Osteoblast (primary cell): Measurements from ENCODE around the gene ZC3H12A. TPM values are rescaled to one million over a fixed set of nuclear protein-coding genes. Genes with fewer than 3 reads are reported as not detected.
A peak's percentile ranks its signal among the peaks of the same experiment; 100 is the strongest.

ENCODE experiments used
- DNase-seq: peaks from one replicate; pipeline ENCODE4 v3.0.0; 2011; ENCODE audit warnings: low spot score, mixed read lengths; ENCODE audit not compliant: insufficient read length; ENCODE audit errors: missing footprints
- H2AFZ ChIP-seq: 2 replicates; pipeline ENCODE4 v1.6.0; 2011; ENCODE audit warnings: mild to moderate bottlenecking, low read length
- H3K27ac ChIP-seq: 2 replicates; pipeline ENCODE4 v1.5.1; 2011; ENCODE audit warnings: mild to moderate bottlenecking, low read depth, low read length, moderate library complexity
- H3K27me3 ChIP-seq: 2 replicates; pipeline ENCODE4 v1.6.0; 2012; ENCODE audit warnings: mild to moderate bottlenecking, control low read depth, inconsistent platforms, low read length, moderate library complexity; ENCODE audit not compliant: insufficient read depth
- H3K36me3 ChIP-seq: 2 replicates; pipeline ENCODE4 v1.5.1; 2011; ENCODE audit warnings: mild to moderate bottlenecking, low read length, control low read depth, moderate library complexity; ENCODE audit not compliant: insufficient read depth
- H3K4me1 ChIP-seq: 2 replicates; pipeline ENCODE4 v1.5.1; 2011; ENCODE audit warnings: mild to moderate bottlenecking, low read length, control low read depth, moderate library complexity; ENCODE audit not compliant: insufficient read depth
- H3K4me2 ChIP-seq: 2 replicates; pipeline ENCODE4 v1.6.0; 2011; ENCODE audit warnings: mild to moderate bottlenecking, low read length; ENCODE audit not compliant: insufficient read depth
- H3K4me3 ChIP-seq: fragments of 200-600 bp; sonication (generic); 3 replicates; pipeline ENCODE4 v1.5.1; 2012; ENCODE audit warnings: mild to moderate bottlenecking, low read length, inconsistent platforms; ENCODE audit not compliant: insufficient read depth
- H3K79me2 ChIP-seq: 2 replicates; pipeline ENCODE4 v1.6.0; 2012; ENCODE audit warnings: mild to moderate bottlenecking, low read length, control low read depth, inconsistent platforms; ENCODE audit not compliant: insufficient read depth
- H3K9me3 ChIP-seq: 2 replicates; pipeline ENCODE4 v1.5.1; 2011; ENCODE audit warnings: low read depth, low read length, control low read depth
- H4K20me1 ChIP-seq: 2 replicates; pipeline ENCODE4 v1.6.0; 2012; ENCODE audit warnings: mild to moderate bottlenecking, low read length, control low read depth; ENCODE audit not compliant: insufficient read depth
- total RNA-seq: library from RNA; depleted of rRNA; stranded (reverse); fragments of >200 nt; gene quantifications from 2 replicates; pipeline ENCODE4 v1.2.3, GENCODE V29; 2012
- TF ChIP-seq, protein P1 (sequence below): IDR thresholded peaks from 2 replicates; pipeline ENCODE4 v1.5.1; 2011; ENCODE audit warnings: mild to moderate bottlenecking, low read depth, low read length, moderate library complexity; ENCODE audit errors: extremely low read depth

ZC3H12A gene
- total RNA-seq, 1 donor: 13.0 TPM

DNA sequence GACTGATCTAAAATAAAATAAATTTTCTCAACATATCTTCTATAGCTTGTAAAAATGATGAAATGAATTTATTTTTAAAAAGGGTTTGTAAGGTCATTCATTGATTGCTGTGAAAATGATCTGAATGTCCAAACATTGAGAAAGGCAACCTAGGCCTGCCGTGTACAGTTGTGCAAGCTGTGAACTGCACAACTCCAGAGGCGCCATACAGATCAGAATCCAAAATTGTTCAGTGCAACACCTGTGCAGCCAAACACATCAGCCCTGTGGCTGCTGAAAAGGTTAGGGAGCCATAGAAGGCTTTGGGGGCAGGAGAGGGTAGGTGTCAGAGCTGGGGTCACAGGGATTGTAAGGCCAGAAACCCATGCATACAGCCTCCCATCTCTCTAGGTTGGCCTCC lies 9.9 kb upstream of the ZC3H12A start:
- no peak overlapping the region for H3K4me2 ChIP-seq
- no peak overlapping the region for H2AFZ ChIP-seq
- no peaks in the 10 kb centered on the region for H4K20me1 ChIP-seq
- TF ChIP-seq, protein P1, sequence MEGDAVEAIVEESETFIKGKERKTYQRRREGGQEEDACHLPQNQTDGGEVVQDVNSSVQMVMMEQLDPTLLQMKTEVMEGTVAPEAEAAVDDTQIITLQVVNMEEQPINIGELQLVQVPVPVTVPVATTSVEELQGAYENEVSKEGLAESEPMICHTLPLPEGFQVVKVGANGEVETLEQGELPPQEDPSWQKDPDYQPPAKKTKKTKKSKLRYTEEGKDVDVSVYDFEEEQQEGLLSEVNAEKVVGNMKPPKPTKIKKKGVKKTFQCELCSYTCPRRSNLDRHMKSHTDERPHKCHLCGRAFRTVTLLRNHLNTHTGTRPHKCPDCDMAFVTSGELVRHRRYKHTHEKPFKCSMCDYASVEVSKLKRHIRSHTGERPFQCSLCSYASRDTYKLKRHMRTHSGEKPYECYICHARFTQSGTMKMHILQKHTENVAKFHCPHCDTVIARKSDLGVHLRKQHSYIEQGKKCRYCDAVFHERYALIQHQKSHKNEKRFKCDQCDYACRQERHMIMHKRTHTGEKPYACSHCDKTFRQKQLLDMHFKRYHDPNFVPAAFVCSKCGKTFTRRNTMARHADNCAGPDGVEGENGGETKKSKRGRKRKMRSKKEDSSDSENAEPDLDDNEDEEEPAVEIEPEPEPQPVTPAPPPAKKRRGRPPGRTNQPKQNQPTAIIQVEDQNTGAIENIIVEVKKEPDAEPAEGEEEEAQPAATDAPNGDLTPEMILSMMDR: no peak
- DNase-seq: no peak
- no peaks in the 10 kb centered on the region for H3K9me3 ChIP-seq
- H3K27ac ChIP-seq: no peak overlapping the region
- H3K79me2 ChIP-seq: peaks cover 4% of the 10 kb centered on the region
- H3K36me3 ChIP-seq: no peaks in the 10 kb centered on the region
- H3K4me1 ChIP-seq: peaks cover 10% of the 10 kb centered on the region
- no peaks in the 10 kb centered on the region for H3K27me3 ChIP-seq
- H3K4me3 ChIP-seq: no peak overlapping the region

DNA sequence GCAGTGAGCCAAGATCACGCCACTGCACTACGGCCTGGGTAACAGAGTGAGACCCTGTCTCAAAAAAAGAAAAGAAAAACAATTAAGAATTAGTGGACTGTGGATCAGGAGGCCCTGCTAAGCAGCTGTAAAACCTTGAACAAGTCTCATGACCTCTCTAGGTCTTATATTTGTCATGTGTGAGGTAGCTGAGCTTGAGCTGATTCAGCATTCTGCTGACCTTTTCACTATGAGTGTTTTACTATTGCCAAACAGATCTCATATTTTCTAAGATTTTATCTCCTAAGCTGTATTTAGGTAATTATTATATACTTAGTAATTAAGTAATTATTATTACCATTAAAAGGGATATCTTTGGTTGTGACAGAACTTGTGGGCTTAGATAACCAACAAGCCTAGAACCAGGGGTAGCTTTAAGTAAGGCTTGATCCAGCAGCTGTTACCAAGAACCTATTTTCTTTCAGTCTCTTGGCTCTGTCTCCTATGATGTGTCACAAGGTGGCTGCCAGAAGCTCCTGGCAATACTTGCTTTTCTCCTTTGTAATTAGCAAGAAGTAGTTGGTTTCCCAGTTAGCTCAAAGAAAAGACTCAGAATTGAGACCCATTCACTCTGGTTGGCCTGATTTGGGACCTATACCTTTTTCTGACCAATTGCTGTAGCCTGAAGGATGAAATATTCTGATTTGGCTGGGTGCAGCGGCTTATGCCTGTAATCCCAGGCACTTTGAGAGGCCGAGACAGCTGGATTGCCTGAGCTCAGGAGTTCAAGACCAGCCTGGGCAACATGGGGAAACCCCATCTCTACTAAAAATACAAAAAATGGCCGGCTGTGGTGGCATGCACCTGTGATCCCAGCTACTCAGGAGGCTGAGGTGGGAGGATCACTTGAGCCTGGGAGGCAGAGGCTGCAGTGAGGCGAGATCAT lies 8.5 kb upstream of the ZC3H12A start:
- DNase-seq: peak; percentile 73

DNA sequence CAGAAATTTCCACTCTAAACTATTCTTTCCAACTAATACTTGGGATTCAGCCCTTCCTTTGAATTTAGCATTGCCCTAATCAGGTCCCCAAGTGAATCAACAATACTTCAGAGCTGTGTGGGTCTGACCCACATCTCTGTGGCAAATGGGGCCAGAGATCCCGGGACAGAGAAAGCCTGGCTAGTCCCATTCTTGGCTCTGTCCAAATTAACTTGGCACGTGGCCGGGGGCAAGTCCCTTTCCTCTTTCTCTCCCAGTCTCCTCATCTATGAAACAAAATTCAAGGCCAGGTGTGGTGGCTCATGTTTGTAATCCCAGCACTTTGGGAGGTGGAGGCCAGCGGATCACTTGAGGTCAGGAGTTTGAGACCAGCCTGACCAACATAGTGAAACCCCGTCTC lies 6.3 kb upstream of the ZC3H12A start:
- DNase-seq: no peak
- Histone ChIP-seq H3K27me3 (no peaks in the 10 kb centered on the region), H3K79me2 (peaks cover 6% of the 10 kb centered on the region), H3K36me3 (no peaks in the 10 kb centered on the region), H3K4me1 (peaks cover 33% of the 10 kb centered on the region), H3K4me3 (no peak overlapping the region), H3K4me2 (no peak overlapping the region), H3K27ac (no peak overlapping the region), H4K20me1 (no peaks in the 10 kb centered on the region), H3K9me3 (no peaks in the 10 kb centered on the region), H2AFZ (no peak overlapping the region)
- TF ChIP-seq, protein P1: no peak

More for the DNA sequence above, 8.5 kb upstream of the ZC3H12A start:
- Histone ChIP-seq H3K27ac (peak overlapping the region; percentile 51), H2AFZ (no peak overlapping the region), H3K79me2 (peaks cover 6% of the 10 kb centered on the region), H4K20me1 (no peaks in the 10 kb centered on the region), H3K4me2 (no peak overlapping the region), H3K9me3 (no peaks in the 10 kb centered on the region), H3K4me1 (peaks cover 14% of the 10 kb centered on the region), H3K4me3 (no peak overlapping the region), H3K27me3 (no peaks in the 10 kb centered on the region), H3K36me3 (no peaks in the 10 kb centered on the region)
- TF ChIP-seq, protein P1: no peak

DNA sequence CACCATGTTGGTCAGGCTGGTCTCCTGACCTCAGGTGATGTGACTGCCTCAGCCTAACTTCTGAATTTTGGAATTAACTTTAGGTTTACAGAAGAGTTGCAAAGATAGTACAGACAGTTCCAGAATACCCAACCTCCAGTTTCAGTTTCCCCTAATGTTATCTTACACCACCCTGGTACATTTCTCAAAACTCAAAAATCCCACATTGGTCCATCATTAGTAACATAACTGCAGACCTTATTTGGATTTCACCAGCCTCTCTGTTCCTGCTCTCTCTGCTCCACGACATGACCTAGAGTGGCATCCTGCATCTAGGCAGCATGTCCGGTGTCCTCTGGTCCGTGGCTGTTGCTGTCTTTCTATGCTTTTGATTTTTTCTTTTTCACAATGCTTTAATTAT lies 5.0 kb upstream of the ZC3H12A start:
- no peaks in the 10 kb centered on the region for H3K36me3 ChIP-seq
- TF ChIP-seq, protein P1: no peak
- DNase-seq: no peak
- no peaks in the 10 kb centered on the region for H4K20me1 ChIP-seq
- H3K4me2 ChIP-seq: no peak overlapping the region
- H3K27me3 ChIP-seq: no peaks in the 10 kb centered on the region
- no peak overlapping the region for H3K27ac ChIP-seq
- H2AFZ ChIP-seq: no peak overlapping the region
- peaks cover 16% of the 10 kb centered on the region for H3K79me2 ChIP-seq
- H3K4me1 ChIP-seq: peaks cover 44% of the 10 kb centered on the region
- H3K9me3 ChIP-seq: no peaks in the 10 kb centered on the region
- no peak overlapping the region for H3K4me3 ChIP-seq
